ENCODE data around the gene LRCH3.

LRCH3 gene

GRCh38 chr3:197810901-197811300, 19.8 kb downstream of the LRCH3 start:
- no peak overlapping the region for H2AK5ac ChIP-seq (ENCODE audit: low read length)
- H3K36me3 ChIP-seq (ENCODE audit: control insufficient read depth, insufficient read depth, low read length): no peaks in the 10 kb centered on the region

GRCh38 chr3:197811343-197811742, 20.3 kb downstream of the LRCH3 start:
- Histone ChIP-seq H3K79me2 (ENCODE audit: control insufficient read depth, insufficient read depth, low read length) (peaks cover 32% of the 10 kb centered on the region), H3K4me3 (ENCODE audit: low read length) (no peak overlapping the region), H3K9ac (ENCODE audit: low read length) (no peak overlapping the region), H3K36me3 (ENCODE audit: control insufficient read depth, insufficient read depth, low read length) (no peaks in the 10 kb centered on the region), H2BK5ac (ENCODE audit: low read length) (no peak overlapping the region), H3K18ac (ENCODE audit: low read length) (no peak overlapping the region), H4K5ac (ENCODE audit: low read length) (no peak overlapping the region), H4K8ac (ENCODE audit: low read depth, low read length) (no peak overlapping the region), H3K4me1 (ENCODE audit: control insufficient read depth, low read depth, low read length) (no peaks in the 10 kb centered on the region), H3K4me2 (ENCODE audit: low read length) (no peak overlapping the region), H2BK15ac (replicated peaks; ENCODE audit: low read depth) (no peak overlapping the region), H3K4ac (ENCODE audit: low read depth, low read length) (no peak overlapping the region), H2BK120ac (ENCODE audit: low read depth, low read length) (no peak overlapping the region), H2AK5ac (ENCODE audit: low read length) (no peak overlapping the region), H3K27ac (ENCODE audit: low read depth, low read length) (no peak overlapping the region), H3K23ac (ENCODE audit: low read length) (no peak overlapping the region), H3K56ac (ENCODE audit: low read length) (no peak overlapping the region), H3K79me1 (ENCODE audit: low read length) (peaks cover 10% of the 10 kb centered on the region), H3K27me3 (ENCODE audit: insufficient read depth, low read length, poor library complexity) (no peaks in the 10 kb centered on the region)
- no peak for DNase-seq
- no CpG with 5 or more reads among the region's 3 CpGs for whole genome bisulfite sequencing (ENCODE audit: extremely low coverage, insufficient coverage, low lambda C conversion rate)

More at GRCh38 chr3:197810901-197811300, 19.8 kb downstream of the LRCH3 start:
- H3K23ac ChIP-seq (ENCODE audit: low read length): no peak overlapping the region
- no peak overlapping the region for H3K9ac ChIP-seq (ENCODE audit: low read length)
- no peak overlapping the region for H3K4me3 ChIP-seq (ENCODE audit: low read length)
- no CpG with 5 or more reads among the region's 6 CpGs for WGBS (ENCODE audit: extremely low coverage, insufficient coverage, low lambda C conversion rate)
- no peak overlapping the region for H3K4me2 ChIP-seq (ENCODE audit: low read length)
- H4K5ac ChIP-seq (ENCODE audit: low read length): no peak overlapping the region
- H3K79me2 ChIP-seq (ENCODE audit: control insufficient read depth, insufficient read depth, low read length): peaks cover 34% of the 10 kb centered on the region
- H2BK5ac ChIP-seq (ENCODE audit: low read length): no peak overlapping the region
- no peak overlapping the region for H3K27ac ChIP-seq (ENCODE audit: low read depth, low read length)
- no peak for DNase-seq
- H3K56ac ChIP-seq (ENCODE audit: low read length): no peak overlapping the region
- no peak overlapping the region for H4K8ac ChIP-seq (ENCODE audit: low read depth, low read length)
- H2BK120ac ChIP-seq (ENCODE audit: low read depth, low read length): no peak overlapping the region
- peaks cover 10% of the 10 kb centered on the region for H3K79me1 ChIP-seq (ENCODE audit: low read length)
- H3K27me3 ChIP-seq (ENCODE audit: insufficient read depth, low read length, poor library complexity): no peaks in the 10 kb centered on the region
- no peak overlapping the region for H3K4ac ChIP-seq (ENCODE audit: low read depth, low read length)
- H2BK15ac ChIP-seq (replicated peaks; ENCODE audit: low read depth): no peak overlapping the region
- no peak overlapping the region for H3K18ac ChIP-seq (ENCODE audit: low read length)
- no peaks in the 10 kb centered on the region for H3K4me1 ChIP-seq (ENCODE audit: control insufficient read depth, low read depth, low read length)

DNA sequence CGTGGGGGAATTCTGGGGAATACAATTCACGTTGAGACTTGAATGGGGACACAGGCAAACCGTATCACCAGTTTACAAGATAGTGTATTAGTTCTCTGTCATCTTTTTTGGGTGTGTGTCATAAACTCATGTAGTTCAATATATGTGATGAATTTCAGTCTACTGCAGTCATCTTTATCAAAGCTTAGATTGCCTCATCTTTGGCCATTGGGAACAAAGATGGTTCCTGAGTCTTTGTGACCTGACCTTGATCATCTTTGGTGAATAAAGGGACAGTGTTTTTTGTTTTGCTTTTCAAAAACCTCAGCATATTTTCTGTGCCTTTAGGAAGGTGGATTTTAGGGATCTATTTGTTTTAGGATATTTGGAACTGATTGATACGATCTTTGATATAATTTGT, 23.3 kb downstream of the LRCH3 start:
- no peak overlapping the region for H3K9ac ChIP-seq (ENCODE audit: low read length)
- no peak overlapping the region for H2BK15ac ChIP-seq (replicated peaks; ENCODE audit: low read depth)
- no peak overlapping the region for H2BK120ac ChIP-seq (ENCODE audit: low read depth, low read length)
- H3K4ac ChIP-seq (ENCODE audit: low read depth, low read length): no peak overlapping the region
- H4K8ac ChIP-seq (ENCODE audit: low read depth, low read length): no peak overlapping the region
- H3K79me2 ChIP-seq (ENCODE audit: control insufficient read depth, insufficient read depth, low read length): peaks cover 16% of the 10 kb centered on the region
- H2AK5ac ChIP-seq (ENCODE audit: low read length): no peak overlapping the region
- no peaks in the 10 kb centered on the region for H3K27me3 ChIP-seq (ENCODE audit: insufficient read depth, low read length, poor library complexity)
- no peak overlapping the region for H3K18ac ChIP-seq (ENCODE audit: low read length)
- H4K5ac ChIP-seq (ENCODE audit: low read length): no peak overlapping the region
- H3K79me1 ChIP-seq (ENCODE audit: low read length): peaks cover 6% of the 10 kb centered on the region
- no peak overlapping the region for H2BK5ac ChIP-seq (ENCODE audit: low read length)
- no CpG with 5 or more reads among the region's 4 CpGs for WGBS (ENCODE audit: extremely low coverage, insufficient coverage, low lambda C conversion rate)
- no peaks in the 10 kb centered on the region for H3K4me1 ChIP-seq (ENCODE audit: control insufficient read depth, low read depth, low read length)
- no peak overlapping the region for H3K4me3 ChIP-seq (ENCODE audit: low read length)
- DNase-seq: no peak
- H3K4me2 ChIP-seq (ENCODE audit: low read length): no peak overlapping the region
- H3K27ac ChIP-seq (ENCODE audit: low read depth, low read length): no peak overlapping the region
- no peak overlapping the region for H3K56ac ChIP-seq (ENCODE audit: low read length)
- H3K23ac ChIP-seq (ENCODE audit: low read length): no peak overlapping the region
- H3K36me3 ChIP-seq (ENCODE audit: control insufficient read depth, insufficient read depth, low read length): no peaks in the 10 kb centered on the region

DNA sequence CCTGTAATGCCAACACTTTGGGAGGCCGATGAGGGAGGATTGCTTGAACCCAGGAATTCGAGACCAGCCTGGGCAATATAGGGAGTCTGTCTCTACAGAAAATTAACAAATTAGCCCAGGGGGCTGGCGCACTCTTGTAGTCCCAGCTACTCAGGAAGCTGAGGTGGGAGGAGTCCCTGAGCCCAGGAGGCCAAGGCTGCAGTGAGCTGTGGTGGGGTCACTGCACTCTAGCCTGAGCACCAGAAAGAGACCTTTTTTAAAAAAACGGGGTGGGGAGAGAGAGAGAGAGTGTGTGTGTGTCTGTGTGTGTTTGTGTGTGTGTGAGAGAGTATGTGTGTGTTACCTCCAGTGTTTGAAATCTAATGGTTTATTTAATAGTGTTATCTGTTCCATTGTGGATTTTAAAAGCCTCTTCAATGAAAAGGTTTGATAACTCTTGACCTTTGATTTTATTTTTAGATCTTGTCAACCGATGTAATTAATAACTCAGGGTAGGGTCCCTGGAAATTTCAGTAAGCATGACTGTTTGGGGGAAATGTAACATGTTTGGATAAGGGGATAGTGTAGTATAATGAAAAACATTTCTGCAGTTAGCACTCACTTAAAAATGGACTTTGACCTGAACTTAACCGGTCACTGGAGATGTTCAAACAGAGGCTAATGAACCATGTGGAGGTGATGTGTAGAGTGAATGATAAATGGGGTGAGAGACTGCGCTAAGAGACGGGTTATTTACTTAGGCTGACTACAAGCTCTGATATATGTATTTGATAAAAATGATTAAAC, 29.7 kb downstream of the LRCH3 start:
- H3K23ac ChIP-seq (ENCODE audit: low read length): no peak overlapping the region
- no peaks in the 10 kb centered on the region for H3K4me1 ChIP-seq (ENCODE audit: control insufficient read depth, low read depth, low read length)
- no peak overlapping the region for H2AK5ac ChIP-seq (ENCODE audit: low read length)
- WGBS (ENCODE audit: extremely low coverage, insufficient coverage, low lambda C conversion rate): 100% methylated on average over 3 of the region's 8 CpGs
- H3K79me2 ChIP-seq (ENCODE audit: control insufficient read depth, insufficient read depth, low read length): no peaks in the 10 kb centered on the region
- H2BK15ac ChIP-seq (replicated peaks; ENCODE audit: low read depth): no peak overlapping the region
- H3K56ac ChIP-seq (ENCODE audit: low read length): no peak overlapping the region
- H3K4me3 ChIP-seq (ENCODE audit: low read length): no peak overlapping the region
- no peak overlapping the region for H3K18ac ChIP-seq (ENCODE audit: low read length)
- no peak overlapping the region for H3K27ac ChIP-seq (ENCODE audit: low read depth, low read length)
- H3K27me3 ChIP-seq (ENCODE audit: insufficient read depth, low read length, poor library complexity): no peaks in the 10 kb centered on the region
- H3K4me2 ChIP-seq (ENCODE audit: low read length): no peak overlapping the region
- no peak overlapping the region for H3K9ac ChIP-seq (ENCODE audit: low read length)
- no peak for DNase-seq
- H4K8ac ChIP-seq (ENCODE audit: low read depth, low read length): no peak overlapping the region
- H3K36me3 ChIP-seq (ENCODE audit: control insufficient read depth, insufficient read depth, low read length): no peaks in the 10 kb centered on the region
- H4K5ac ChIP-seq (ENCODE audit: low read length): no peak overlapping the region
- no peak overlapping the region for H3K4ac ChIP-seq (ENCODE audit: low read depth, low read length)
- H3K79me1 ChIP-seq (ENCODE audit: low read length): no peaks in the 10 kb centered on the region
- no peak overlapping the region for H2BK120ac ChIP-seq (ENCODE audit: low read depth, low read length)
- H2BK5ac ChIP-seq (ENCODE audit: low read length): no peak overlapping the region

- no peak overlapping the region for H3K56ac ChIP-seq (ENCODE audit: low read length)
- H3K36me3 ChIP-seq (ENCODE audit: control insufficient read depth, insufficient read depth, low read length): peaks cover 6% of the 10 kb centered on the region
- no peaks in the 10 kb centered on the region for H3K27me3 ChIP-seq (ENCODE audit: insufficient read depth, low read length, poor library complexity)
- no peak overlapping the region for H3K23ac ChIP-seq (ENCODE audit: low read length)
- no peaks in the 10 kb centered on the region for H3K79me1 ChIP-seq (ENCODE audit: low read length)
- no peak for DNase-seq
- no peak overlapping the region for H3K4me3 ChIP-seq (ENCODE audit: low read length)
- H3K27ac ChIP-seq (ENCODE audit: low read depth, low read length): no peak overlapping the region
- no peak overlapping the region for H2BK120ac ChIP-seq (ENCODE audit: low read depth, low read length)
- H3K4me2 ChIP-seq (ENCODE audit: low read length): no peak overlapping the region
- H3K18ac ChIP-seq (ENCODE audit: low read length): no peak overlapping the region
- H2AK5ac ChIP-seq (ENCODE audit: low read length): no peak overlapping the region
- no peak overlapping the region for H4K8ac ChIP-seq (ENCODE audit: low read depth, low read length)
- WGBS (ENCODE audit: extremely low coverage, insufficient coverage, low lambda C conversion rate): no CpG with 5 or more reads among the region's 3 CpGs
- no peak overlapping the region for H3K4ac ChIP-seq (ENCODE audit: low read depth, low read length)
- H2BK5ac ChIP-seq (ENCODE audit: low read length): no peak overlapping the region
- no peaks in the 10 kb centered on the region for H3K79me2 ChIP-seq (ENCODE audit: control insufficient read depth, insufficient read depth, low read length)
- H3K4me1 ChIP-seq (ENCODE audit: control insufficient read depth, low read depth, low read length): no peaks in the 10 kb centered on the region
- no peak overlapping the region for H4K5ac ChIP-seq (ENCODE audit: low read length)
- no peak overlapping the region for H3K9ac ChIP-seq (ENCODE audit: low read length)
- H2BK15ac ChIP-seq (replicated peaks; ENCODE audit: low read depth): no peak overlapping the region
These were observed 38.5 kb downstream of the LRCH3 start for GRCh38 chr3:197829397-197830045.
